ENCODE results near the gene TCAP. TPM values are rescaled to one million over a fixed set of nuclear protein-coding genes. Genes with fewer than 3 reads are reported as not detected.

Gene TCAP
- total and polyA plus RNA-seq, 9 donors, result 0.24 to 1.9 (median 1.3) TPM

- peaks cover 8% of the 10 kb centered on the region for H3K4me1 ChIP-seq (ENCODE audit: insufficient read depth)
- no peaks in the 10 kb centered on the region for H3K27me3 ChIP-seq
- DNase-seq, result no peak
- WGBS, 3 donors, result 62 to 66% (median 66%) methylated on average over 7 to 8 of the region's 8 CpGs
- TF ChIP-seq CTCF (IDR thresholded peaks at IDR 0.05) (no peak), POLR2A (IDR thresholded peaks at IDR 0.05) (no peak), EP300 (IDR thresholded peaks at IDR 0.05) (no peak)
- H3K9me3 ChIP-seq, result no peaks in the 10 kb centered on the region
- no peak overlapping the region for H3K4me3 ChIP-seq
- no peaks in the 10 kb centered on the region for H3K36me3 ChIP-seq
- intact Hi-C loops (cut with DNase I), result loop anchor here in 1 of 4 donors (5.0 kb wide), 1 partner anchor 99 kb away; the partner anchor contains the start of gene MIEN1
- H3K27ac ChIP-seq, result no peak overlapping the region
Measured at GRCh38 chr17:39633570-39634183, 31.5 kb upstream of the TCAP start.

- WGBS, 3 donors, result 42 to 50% (median 44%) methylated on average over 2 of the region's 2 CpGs
- Histone ChIP-seq H3K4me1 (ENCODE audit: insufficient read depth) (peaks cover 10% of the 10 kb centered on the region), H3K9me3 (no peaks in the 10 kb centered on the region), H3K36me3 (no peaks in the 10 kb centered on the region), H3K27me3 (no peaks in the 10 kb centered on the region), H3K27ac (no peak overlapping the region), H3K4me3 (no peak overlapping the region)
- no peak for DNase-seq
- intact Hi-C loops (cut with DNase I), result loop anchor here in 1 of 4 donors (5.0 kb wide), 1 partner anchor 98 kb away; the partner anchor contains the start of gene MIEN1
- TF ChIP-seq EP300 (IDR thresholded peaks at IDR 0.05) (no peak), CTCF (IDR thresholded peaks at IDR 0.05) (peak; percentile 41 to 69 (median 54))
Measured at GRCh38 chr17:39634384-39634871, 30.7 kb upstream of the TCAP start.

GRCh38 chr17:39635614-39636176 lies 29.5 kb upstream of the TCAP start:
- intact Hi-C loops (cut with DNase I), result no loop called here
- H3K4me1 ChIP-seq (ENCODE audit: insufficient read depth), result peaks cover 15% of the 10 kb centered on the region
- no peak for DNase-seq
- TF ChIP-seq POLR2A (IDR thresholded peaks at IDR 0.05) (no peak), EP300 (IDR thresholded peaks at IDR 0.05) (no peak), CTCF (IDR thresholded peaks at IDR 0.05) (no peak)
- no peaks in the 10 kb centered on the region for H3K36me3 ChIP-seq
- no peaks in the 10 kb centered on the region for H3K9me3 ChIP-seq
- H3K27me3 ChIP-seq, result no peaks in the 10 kb centered on the region
- no peak overlapping the region for H3K4me3 ChIP-seq
- peak overlapping the region in 1 of 2 donors; percentile 93 for H3K27ac ChIP-seq
- 86 to 88% (median 88%) methylated on average over 8 of the region's 8 CpGs for WGBS, 3 donors

- Histone ChIP-seq H3K36me3 (no peaks in the 10 kb centered on the region), H3K27me3 (no peaks in the 10 kb centered on the region), H3K4me1 (ENCODE audit: insufficient read depth) (peaks cover 15% of the 10 kb centered on the region), H3K4me3 (peak overlapping the region; percentile 87), H3K9me3 (no peaks in the 10 kb centered on the region), H3K27ac (peak overlapping the region; percentile 88 to 93)
- DNase-seq, result no peak
- TF ChIP-seq CTCF (IDR thresholded peaks at IDR 0.05) (no peak), EP300 (IDR thresholded peaks at IDR 0.05) (no peak), POLR2A (IDR thresholded peaks at IDR 0.05) (no peak)
- 9 to 12% (median 11%) methylated on average over 6 of the region's 6 CpGs for WGBS, 3 donors
- intact Hi-C loops (cut with DNase I), result no loop called here
Measured at GRCh38 chr17:39636587-39636926, 28.6 kb upstream of the TCAP start.
